HG03432 (cell line): Measurements from ENCODE around the gene CEP89.
"Not testable (repeated sequence)": the region's sequence is repeated elsewhere in the genome, so short reads cannot be mapped to it uniquely, and the experiment has no call there.

Source experiments
- ATAC-seq: cut with Tn5 transposase; IDR thresholded peaks from one replicate; pipeline ENCODE4 v1.9.1; 2021; ENCODE audit warnings: mild to moderate bottlenecking, moderate library complexity; ENCODE audit not compliant: unreplicated experiment

Gene CEP89

DNA sequence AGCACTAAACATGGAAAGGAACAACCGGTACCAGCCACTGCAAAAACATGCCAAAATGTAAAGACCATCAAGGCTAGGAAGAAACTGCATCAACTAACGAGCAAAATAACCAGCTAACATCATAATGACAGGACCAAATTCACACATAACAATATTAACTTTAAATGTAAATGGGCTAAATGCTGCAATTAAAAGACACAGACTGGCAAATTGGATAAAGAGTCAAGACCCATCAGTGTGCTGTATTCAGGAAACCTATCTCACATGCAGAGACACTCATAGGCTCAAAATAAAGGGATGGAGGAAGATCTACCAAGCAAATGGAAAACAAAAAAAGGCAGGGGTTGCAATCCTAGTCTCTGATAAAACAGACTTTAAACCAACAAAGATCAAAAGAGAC is 123.7 kb downstream of the CEP89 start:
- ATAC-seq = not testable (repeated sequence)

GRCh38 chr19:32843716-32844245 is 128.0 kb downstream of the CEP89 start:
- no peak for ATAC-seq

DNA sequence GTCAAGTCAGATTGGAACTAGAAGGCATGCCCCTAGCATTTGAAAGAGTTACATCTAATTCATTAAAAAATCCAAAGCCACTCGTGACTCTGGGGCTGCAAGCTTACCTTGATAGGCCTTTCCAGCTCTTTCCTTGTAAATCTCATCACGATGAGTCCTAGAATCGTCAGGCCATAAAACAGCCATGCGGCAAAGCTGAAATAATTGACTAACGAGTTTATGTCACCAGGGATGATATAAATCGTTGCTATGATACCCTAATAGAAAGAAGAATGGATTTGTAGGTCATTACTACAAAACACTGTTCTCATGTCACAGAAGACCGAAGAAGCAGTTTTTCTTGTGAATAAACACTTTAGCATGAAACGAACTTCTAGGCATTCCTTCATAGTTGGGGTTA is 129.7 kb downstream of the CEP89 start:
- ATAC-seq = no peak

- no peak for ATAC-seq
Measured at GRCh38 chr19:32837531-32837930, 134.2 kb downstream of the CEP89 start.

DNA sequence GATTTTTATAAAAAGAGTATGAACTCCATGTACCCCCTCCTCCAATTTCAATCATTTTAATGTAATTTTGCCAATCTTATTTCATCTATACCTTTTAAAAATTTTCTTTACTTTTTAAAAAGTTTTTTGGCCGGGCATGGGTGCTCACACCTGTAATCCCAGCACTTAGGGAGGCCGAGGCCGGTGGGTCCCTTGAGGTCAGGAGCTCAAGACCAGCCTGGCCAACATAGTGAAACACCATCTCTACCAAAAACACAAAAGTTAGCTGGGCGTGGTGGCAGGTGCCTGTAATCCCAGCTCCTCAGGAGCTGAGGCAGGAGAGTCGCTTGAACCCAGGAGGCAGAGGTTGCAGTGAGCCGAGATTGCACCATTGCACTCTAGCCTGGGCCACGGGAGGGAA is 138.4 kb downstream of the CEP89 start:
- ATAC-seq = not testable (repeated sequence)

DNA sequence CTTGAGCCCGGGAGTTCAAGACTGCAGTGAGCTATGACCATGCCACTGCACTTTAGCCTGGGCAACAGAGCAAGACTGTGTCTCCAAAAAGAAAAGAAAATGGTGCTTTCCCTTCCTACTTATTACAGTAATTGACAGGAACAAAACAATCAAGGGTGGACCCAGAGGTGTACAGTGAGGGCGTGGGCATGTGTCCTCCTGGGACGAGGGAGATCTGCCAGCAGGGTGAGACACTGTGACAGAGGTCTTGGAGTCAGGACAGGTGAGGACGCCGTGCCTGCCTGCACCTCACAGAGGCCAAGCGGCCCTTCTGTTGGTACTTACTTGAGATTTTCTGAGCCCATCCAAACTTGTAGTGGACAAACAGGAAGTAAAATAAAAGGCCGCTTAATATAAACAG is 138.9 kb downstream of the CEP89 start:
- not testable (repeated sequence) for ATAC-seq

GRCh38 chr19:32832094-32832493 is 139.7 kb downstream of the CEP89 start:
- not testable (repeated sequence) for ATAC-seq

DNA sequence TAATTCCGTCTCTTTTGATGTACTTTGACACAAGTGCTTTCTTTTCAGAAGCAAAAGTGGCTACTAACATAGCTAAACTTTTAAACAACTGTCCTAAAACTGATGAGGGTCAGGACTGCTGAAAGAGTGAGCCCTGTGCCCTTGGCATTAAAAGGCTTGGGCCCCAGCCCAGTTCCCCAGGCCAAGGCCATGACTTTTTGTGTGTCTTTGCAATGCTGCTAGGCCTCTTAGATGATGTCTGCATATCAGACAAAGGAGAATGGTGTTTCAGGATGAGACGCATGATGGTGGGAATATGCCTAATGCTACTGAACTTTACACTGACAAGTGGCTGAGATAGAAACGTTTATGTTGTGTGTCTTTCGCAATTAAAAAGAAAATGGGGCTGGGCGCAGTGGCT is 140.1 kb downstream of the CEP89 start:
- ATAC-seq = no peak

GRCh38 chr19:32830231-32831014 is 141.3 kb downstream of the CEP89 start:
- peak; percentile 42 for ATAC-seq

GRCh38 chr19:32829345-32829896 is 142.3 kb downstream of the CEP89 start:
- no peak for ATAC-seq

DNA sequence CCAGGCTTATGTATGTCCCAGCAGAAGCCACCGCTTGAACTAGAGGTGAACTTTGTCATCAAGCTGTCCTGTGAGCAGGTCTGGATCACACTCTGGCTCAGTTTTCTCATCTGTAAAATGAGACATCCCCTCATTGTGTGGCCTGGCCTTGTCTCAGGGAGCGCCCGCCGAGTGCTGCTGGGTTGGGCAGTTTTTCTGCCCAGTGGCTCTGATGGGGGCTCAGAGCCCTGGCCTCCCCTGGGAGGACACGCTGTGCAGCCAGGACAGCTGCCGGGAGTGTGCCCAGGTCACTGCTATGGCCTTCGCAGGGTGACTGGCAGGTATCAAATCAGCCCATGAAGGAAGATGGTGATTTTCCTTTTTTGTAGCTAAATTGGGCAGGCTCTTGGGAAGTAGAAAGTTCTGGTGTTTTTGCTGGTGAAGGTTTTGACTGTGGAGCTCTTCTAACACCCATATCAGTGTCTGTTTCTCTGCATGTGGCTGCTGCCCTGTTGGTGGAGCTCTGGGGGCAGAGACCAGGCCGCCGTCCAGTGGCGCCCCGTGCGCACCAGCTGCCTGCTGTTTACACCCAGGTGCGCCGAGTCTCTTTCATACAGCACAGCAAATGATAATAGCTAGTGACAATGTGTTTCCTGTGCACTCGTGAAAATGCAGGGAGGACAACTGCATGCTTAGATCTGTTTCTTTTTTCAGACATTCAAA is 143.0 kb downstream of the CEP89 start:
- ATAC-seq = no peak

GRCh38 chr19:32828139-32828538 is 143.6 kb downstream of the CEP89 start:
- ATAC-seq = no peak
